ENCODE measurements around the gene TAS2R30. TPM values are rescaled to one million over a fixed set of nuclear protein-coding genes. Genes with fewer than 3 reads are reported as not detected.

The TAS2R30 gene, protein sequence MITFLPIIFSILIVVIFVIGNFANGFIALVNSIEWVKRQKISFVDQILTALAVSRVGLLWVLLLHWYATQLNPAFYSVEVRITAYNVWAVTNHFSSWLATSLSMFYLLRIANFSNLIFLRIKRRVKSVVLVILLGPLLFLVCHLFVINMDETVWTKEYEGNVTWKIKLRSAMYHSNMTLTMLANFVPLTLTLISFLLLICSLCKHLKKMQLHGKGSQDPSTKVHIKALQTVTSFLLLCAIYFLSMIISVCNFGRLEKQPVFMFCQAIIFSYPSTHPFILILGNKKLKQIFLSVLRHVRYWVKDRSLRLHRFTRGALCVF
- 0.57 TPM for polyA plus RNA-seq (2013)

DNA sequence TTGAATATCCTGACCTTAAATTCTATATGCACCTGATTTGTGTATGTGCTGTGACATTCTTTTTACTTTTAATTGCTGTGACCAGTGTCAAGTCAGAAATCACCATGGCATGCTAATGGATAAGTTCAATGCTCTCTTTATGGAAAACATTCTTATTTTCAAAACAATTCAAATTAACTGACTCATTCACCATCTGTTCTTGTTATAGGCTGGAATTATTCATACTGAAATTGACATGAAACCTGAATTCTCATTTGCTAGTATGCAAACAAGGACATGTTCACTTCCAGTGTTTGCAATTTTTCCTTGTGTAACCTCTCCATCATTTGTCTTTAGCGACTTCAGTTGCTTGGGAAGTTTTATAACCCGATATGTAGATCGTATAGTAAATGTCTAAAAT, at the start of gene TAS2R30:
TAS2R30 (minus strand) TSS at position 340 of the 400 bp plus-strand sequence. CDS start 400 bp downstream, outside the sequence.
- DNase-seq, result no peak
- WGBS (ENCODE audit: insufficient coverage), result no CpG with 5 or more reads among the region's 3 CpGs
- H3K27me3 ChIP-seq (replicated peaks in 2 of 5; ENCODE audit: control insufficient read depth in 4 of 5, insufficient read depth in 5 of 5, low read length in 4 of 5), result no peaks in the 10 kb centered on the region
- peaks cover 0 to 10% (median 3%) of the 10 kb centered on the region in 4 experiments for H3K36me3 ChIP-seq (ENCODE audit: control insufficient read depth in 4 of 4, insufficient read depth in 4 of 4, low read length in 3 of 4)
- H3K4me1 ChIP-seq (ENCODE audit: control extremely low read depth in 1 of 4, control insufficient read depth in 4 of 4, insufficient read depth in 4 of 4, low read length in 3 of 4), result no peaks in the 10 kb centered on the region
- H3K4me3 ChIP-seq (ENCODE audit: control insufficient read depth in 1 of 7, extremely low read depth in 1 of 7, insufficient read depth in 4 of 7, low read depth in 2 of 7, low read length in 6 of 7), result no peak within 1 kb of the TSS
- POLR2A ChIA-PET, result no interaction called here
- CTCF ChIA-PET, result no interaction called here
- no peaks in the 10 kb centered on the region for H3K9me3 ChIP-seq (ENCODE audit: control extremely low read depth in 1 of 5, control insufficient read depth in 4 of 5, insufficient read depth in 2 of 5, low read depth in 1 of 5, low read length in 4 of 5)
- H3K27ac ChIP-seq (ENCODE audit: insufficient read depth in 1 of 2, low read depth in 1 of 2, low read length in 2 of 2, poor library complexity in 1 of 2, severe bottlenecking in 2 of 2), result no peak within 1 kb of the TSS

DNA sequence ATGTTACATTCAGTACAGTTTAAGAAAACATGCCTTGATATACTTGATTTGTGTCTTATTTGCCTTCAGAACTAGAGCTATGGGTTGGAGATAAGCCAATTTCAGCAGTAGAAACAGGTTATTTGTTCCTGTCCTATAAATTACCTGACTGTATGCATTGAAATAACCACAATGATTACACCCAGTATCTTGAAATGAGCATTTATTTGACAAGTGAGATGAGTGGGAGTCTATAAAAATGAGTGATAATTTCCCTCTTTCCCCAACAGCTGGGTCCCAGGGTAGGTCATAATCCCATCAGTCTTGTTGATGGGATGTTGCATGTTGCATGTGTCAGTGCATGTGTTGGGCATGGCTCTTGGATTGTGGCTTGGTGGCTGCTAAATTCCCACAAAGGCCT, 48.6 kb upstream of the TAS2R30 start:
- no peaks in the 10 kb centered on the region for H3K9me3 ChIP-seq (ENCODE audit: control extremely low read depth in 1 of 5, control insufficient read depth in 4 of 5, insufficient read depth in 2 of 5, low read depth in 1 of 5, low read length in 4 of 5)
- H3K4me1 ChIP-seq (ENCODE audit: control extremely low read depth in 1 of 4, control insufficient read depth in 4 of 4, insufficient read depth in 4 of 4, low read length in 3 of 4), result no peaks in the 10 kb centered on the region
- no peak overlapping the region for H3K27ac ChIP-seq (ENCODE audit: insufficient read depth in 1 of 2, low read depth in 1 of 2, low read length in 2 of 2, poor library complexity in 1 of 2, severe bottlenecking in 2 of 2)
- CTCF ChIA-PET, result interaction anchor here (1.0 kb wide), 1 partner anchor 419 kb away, joined by 3 read pairs; no protein-coding TSS in a partner anchor
- DNase-seq, result no peak
- no peaks in the 10 kb centered on the region for H3K36me3 ChIP-seq (ENCODE audit: control insufficient read depth in 4 of 4, insufficient read depth in 4 of 4, low read length in 3 of 4)
- no peaks in the 10 kb centered on the region for H3K27me3 ChIP-seq (replicated peaks in 2 of 5; ENCODE audit: control insufficient read depth in 4 of 5, insufficient read depth in 5 of 5, low read length in 4 of 5)
- no peak overlapping the region for H3K4me3 ChIP-seq (ENCODE audit: control insufficient read depth in 1 of 7, extremely low read depth in 1 of 7, insufficient read depth in 4 of 7, low read depth in 2 of 7, low read length in 6 of 7)
- POLR2A ChIA-PET, result interaction anchor here (0.6 to 0.8 kb wide), 2 partner anchors 8 to 405 kb away, joined by 4 read pairs; no protein-coding TSS in a partner anchor

DNA sequence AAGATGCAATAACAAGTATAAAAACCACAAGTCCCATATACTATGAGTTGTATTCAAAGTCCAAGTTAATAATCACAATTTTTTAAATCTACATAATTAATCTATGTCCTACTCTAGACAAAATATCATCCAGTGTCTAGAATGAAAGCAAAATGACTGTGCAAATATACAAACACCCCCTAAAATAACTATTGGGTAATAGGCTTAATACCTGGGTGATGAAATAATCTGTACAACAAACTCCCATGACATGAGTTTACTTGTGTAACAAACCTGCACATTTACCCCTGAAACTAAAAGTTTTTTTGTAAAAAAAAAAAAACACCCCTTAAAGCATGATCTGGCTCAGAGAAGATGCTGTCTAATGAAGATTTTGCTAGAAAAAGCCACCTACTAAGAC, 48.1 kb upstream of the TAS2R30 start:
- ChIA-PET CTCF (no interaction called here), POLR2A (interaction anchor here (0.8 kb wide), 1 partner anchor 8 kb away, joined by 4 read pairs; no protein-coding TSS in a partner anchor)
- Histone ChIP-seq H3K4me3 (ENCODE audit: control insufficient read depth in 1 of 7, extremely low read depth in 1 of 7, insufficient read depth in 4 of 7, low read depth in 2 of 7, low read length in 6 of 7) (no peak overlapping the region), H3K27ac (ENCODE audit: insufficient read depth in 1 of 2, low read depth in 1 of 2, low read length in 2 of 2, poor library complexity in 1 of 2, severe bottlenecking in 2 of 2) (no peak overlapping the region), H3K27me3 (replicated peaks in 2 of 5; ENCODE audit: control insufficient read depth in 4 of 5, insufficient read depth in 5 of 5, low read length in 4 of 5) (no peaks in the 10 kb centered on the region), H3K9me3 (ENCODE audit: control extremely low read depth in 1 of 5, control insufficient read depth in 4 of 5, insufficient read depth in 2 of 5, low read depth in 1 of 5, low read length in 4 of 5) (no peaks in the 10 kb centered on the region), H3K36me3 (ENCODE audit: control insufficient read depth in 4 of 4, insufficient read depth in 4 of 4, low read length in 3 of 4) (peaks cover 0 to 2% (median 0%) of the 10 kb centered on the region in 4 experiments), H3K4me1 (ENCODE audit: control extremely low read depth in 1 of 4, control insufficient read depth in 4 of 4, insufficient read depth in 4 of 4, low read length in 3 of 4) (no peaks in the 10 kb centered on the region)
- DNase-seq, result no peak

DNA sequence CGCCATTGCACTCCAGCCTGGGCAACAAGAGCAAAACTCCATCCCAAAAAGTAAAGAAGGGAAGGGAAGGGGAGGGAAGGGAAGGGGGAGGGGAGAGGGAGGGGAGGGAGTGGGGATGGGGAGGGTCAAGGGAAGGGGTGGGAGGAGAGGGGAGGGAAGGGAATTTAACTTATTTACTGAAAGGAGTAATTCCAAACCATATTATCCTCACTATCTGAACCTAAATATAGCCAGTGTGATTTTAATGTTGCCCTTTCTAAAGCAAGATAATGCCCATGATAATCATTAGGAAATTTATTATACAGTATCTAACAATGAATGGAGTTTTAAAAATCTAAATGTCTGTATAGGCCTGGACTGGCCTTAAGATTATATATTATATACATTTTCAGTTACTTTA, 43.8 kb upstream of the TAS2R30 start:
- Histone ChIP-seq H3K27ac (ENCODE audit: insufficient read depth in 1 of 2, low read depth in 1 of 2, low read length in 2 of 2, poor library complexity in 1 of 2, severe bottlenecking in 2 of 2) (no peak overlapping the region), H3K27me3 (replicated peaks in 2 of 5; ENCODE audit: control insufficient read depth in 4 of 5, insufficient read depth in 5 of 5, low read length in 4 of 5) (no peaks in the 10 kb centered on the region), H3K36me3 (ENCODE audit: control insufficient read depth in 4 of 4, insufficient read depth in 4 of 4, low read length in 3 of 4) (peaks cover 0 to 16% (median 4%) of the 10 kb centered on the region in 4 experiments), H3K4me1 (ENCODE audit: control extremely low read depth in 1 of 4, control insufficient read depth in 4 of 4, insufficient read depth in 4 of 4, low read length in 3 of 4) (no peaks in the 10 kb centered on the region), H3K4me3 (ENCODE audit: control insufficient read depth in 1 of 7, extremely low read depth in 1 of 7, insufficient read depth in 4 of 7, low read depth in 2 of 7, low read length in 6 of 7) (no peak overlapping the region), H3K9me3 (ENCODE audit: control extremely low read depth in 1 of 5, control insufficient read depth in 4 of 5, insufficient read depth in 2 of 5, low read depth in 1 of 5, low read length in 4 of 5) (no peaks in the 10 kb centered on the region)
- WGBS (ENCODE audit: insufficient coverage), result no CpG with 5 or more reads among the region's 1 CpG
- no peak for DNase-seq
- POLR2A ChIA-PET, result no interaction called here
- CTCF ChIA-PET, result no interaction called here

DNA sequence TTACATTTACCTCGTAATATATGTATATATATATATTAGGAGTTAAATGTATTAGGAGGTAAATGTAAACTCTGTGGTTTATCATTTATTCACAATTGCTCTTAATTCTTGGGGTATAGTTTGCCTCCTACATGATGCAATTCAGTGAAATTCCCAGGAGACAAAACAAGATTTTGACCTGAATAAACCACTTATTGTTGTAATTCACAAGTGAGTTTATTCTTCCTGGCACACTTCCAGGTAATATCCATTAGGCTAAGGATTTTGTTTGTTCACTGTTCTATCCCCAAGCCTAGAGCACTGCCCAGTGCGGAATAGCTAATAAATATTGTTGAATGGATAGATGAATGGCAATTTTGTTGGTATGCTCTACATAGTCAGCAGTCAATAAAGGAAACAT, 39.6 kb upstream of the TAS2R30 start:
- no CpG with 5 or more reads among the region's 2 CpGs for WGBS (ENCODE audit: insufficient coverage)
- ChIA-PET CTCF (interaction anchor here (1.5 kb wide), 1 partner anchor 15 kb away, joined by 4 read pairs; no protein-coding TSS in a partner anchor), POLR2A (interaction anchor here (0.6 kb wide), 1 partner anchor 1090 kb away, joined by 3 read pairs; no protein-coding TSS in a partner anchor)

DNA sequence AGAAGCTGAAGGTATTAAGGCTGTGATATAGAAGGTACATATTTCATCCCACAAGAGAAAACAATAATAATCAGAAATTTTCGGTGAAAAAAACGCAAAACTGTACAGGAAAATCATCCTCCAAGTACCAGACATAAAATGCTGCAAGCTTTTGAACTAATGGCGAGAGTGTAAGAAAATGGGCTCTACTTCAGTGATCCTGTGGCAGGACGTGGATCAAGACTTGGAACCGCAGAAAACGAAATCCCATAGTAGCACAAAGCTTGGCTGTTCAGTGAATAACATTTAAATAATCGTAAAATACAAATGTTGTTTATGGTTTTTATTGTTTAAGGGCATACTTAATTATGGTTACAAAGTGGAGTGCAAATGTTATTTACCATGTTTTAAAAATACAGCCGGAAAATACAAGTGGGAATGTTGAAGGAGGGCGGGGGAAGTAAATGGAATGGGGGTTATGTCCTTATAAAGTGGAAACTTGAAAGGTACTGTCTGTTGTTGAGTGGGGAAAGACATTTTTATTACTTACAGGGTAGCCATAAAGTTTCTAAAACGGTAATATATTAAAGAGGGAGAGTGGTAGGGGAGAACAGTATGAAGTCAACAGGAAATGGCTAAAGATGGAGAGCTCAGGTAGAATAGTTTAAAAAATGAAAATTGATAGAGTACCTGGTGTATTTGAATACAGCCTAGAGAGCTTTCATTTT, 37.7 kb upstream of the TAS2R30 start:
- no peaks in the 10 kb centered on the region for H3K27me3 ChIP-seq (replicated peaks in 2 of 5; ENCODE audit: control insufficient read depth in 4 of 5, insufficient read depth in 5 of 5, low read length in 4 of 5)

More for the DNA sequence above, 39.6 kb upstream of the TAS2R30 start:
- Histone ChIP-seq H3K9me3 (ENCODE audit: control extremely low read depth in 1 of 5, control insufficient read depth in 4 of 5, insufficient read depth in 2 of 5, low read depth in 1 of 5, low read length in 4 of 5) (no peaks in the 10 kb centered on the region), H3K36me3 (ENCODE audit: control insufficient read depth in 4 of 4, insufficient read depth in 4 of 4, low read length in 3 of 4) (peaks cover 0 to 25% (median 5%) of the 10 kb centered on the region in 4 experiments), H3K27me3 (replicated peaks in 2 of 5; ENCODE audit: control insufficient read depth in 4 of 5, insufficient read depth in 5 of 5, low read length in 4 of 5) (no peaks in the 10 kb centered on the region), H3K4me1 (ENCODE audit: control extremely low read depth in 1 of 4, control insufficient read depth in 4 of 4, insufficient read depth in 4 of 4, low read length in 3 of 4) (peaks cover 7 to 27% (median 17%) of the 10 kb centered on the region in 4 experiments), H3K27ac (ENCODE audit: insufficient read depth in 1 of 2, low read depth in 1 of 2, low read length in 2 of 2, poor library complexity in 1 of 2, severe bottlenecking in 2 of 2) (no peak overlapping the region), H3K4me3 (ENCODE audit: control insufficient read depth in 1 of 7, extremely low read depth in 1 of 7, insufficient read depth in 4 of 7, low read depth in 2 of 7, low read length in 6 of 7) (no peak overlapping the region)
- DNase-seq, result no peak

More for the DNA sequence above, 37.7 kb upstream of the TAS2R30 start:
- 19% methylated on average over 3 of the region's 10 CpGs for WGBS (ENCODE audit: insufficient coverage)
- Histone ChIP-seq H3K9me3 (ENCODE audit: control extremely low read depth in 1 of 5, control insufficient read depth in 4 of 5, insufficient read depth in 2 of 5, low read depth in 1 of 5, low read length in 4 of 5) (no peaks in the 10 kb centered on the region), H3K4me3 (ENCODE audit: control insufficient read depth in 1 of 7, extremely low read depth in 1 of 7, insufficient read depth in 4 of 7, low read depth in 2 of 7, low read length in 6 of 7) (peak overlapping the region in 6 of 7 experiments; percentile 80 to 98 (median 86)), H3K27ac (ENCODE audit: insufficient read depth in 1 of 2, low read depth in 1 of 2, low read length in 2 of 2, poor library complexity in 1 of 2, severe bottlenecking in 2 of 2) (peak overlapping the region; percentile 85 to 95), H3K4me1 (ENCODE audit: control extremely low read depth in 1 of 4, control insufficient read depth in 4 of 4, insufficient read depth in 4 of 4, low read length in 3 of 4) (peaks cover 8 to 32% (median 20%) of the 10 kb centered on the region in 4 experiments), H3K36me3 (ENCODE audit: control insufficient read depth in 4 of 4, insufficient read depth in 4 of 4, low read length in 3 of 4) (peaks cover 0 to 27% (median 4%) of the 10 kb centered on the region in 4 experiments)
- ChIA-PET POLR2A (interaction anchor here (0.6 to 1.2 kb wide), 4 partner anchors 11 to 560 kb away, joined by 3 to 6 read pairs (median 4); no protein-coding TSS in a partner anchor), CTCF (interaction anchor here (1.5 kb wide), 1 partner anchor 9 kb away, joined by 6 read pairs; no protein-coding TSS in a partner anchor)
- DNase-seq, result peak; percentile 22 to 51 (median 44)
